GM12801 (cell line): ENCODE results near the gene MSH5.

Source experiments
- CTCF ChIP-seq: IDR thresholded peaks from one replicate; pipeline ENCODE4 v1.5.1; 2011; ENCODE audit warnings: control low read depth; ENCODE audit not compliant: insufficient read length; ENCODE audit errors: extremely low read depth

The MSH5 gene

GRCh38 chr6:31734821-31735406 lies 4.9 kb upstream of the MSH5 start:
- TF ChIP-seq CTCF: no peak

GRCh38 chr6:31736021-31736767 lies 3.6 kb upstream of the MSH5 start, which contains the start of gene CLIC1:
Gene CLIC1, minus strand, starts transcription at chr6:31736530. Its CDS starts 230 bp downstream, at chr6:31736300.
- no peak for TF ChIP-seq CTCF

GRCh38 chr6:31736768-31737314 lies 3.0 kb upstream of the MSH5 start:
- no peak for TF ChIP-seq CTCF

GRCh38 chr6:31737315-31737990 lies 2.4 kb upstream of the MSH5 start:
- TF ChIP-seq CTCF: no peak

GRCh38 chr6:31737991-31738979 lies 1.5 kb upstream of the MSH5 start:
- no peak for TF ChIP-seq CTCF

GRCh38 chr6:31740397-31741223 lies 805 bp downstream of the MSH5 start:
- no peak for TF ChIP-seq CTCF
